Myocyte (in vitro differentiated cells): ENCODE data around the gene NFATC3. TPM values are rescaled to one million over a fixed set of nuclear protein-coding genes. Genes with fewer than 3 reads are reported as not detected.
A peak's percentile ranks its signal among the peaks of the same experiment; 100 is the strongest.
"Not testable (repeated sequence)": the region's sequence is repeated elsewhere in the genome, so short reads cannot be mapped to it uniquely, and the experiment has no call there.

Experiments
- DNase-seq: peaks from one replicate; pipeline ENCODE4 v3.0.0-alpha.2; 2012; ENCODE audit warnings: low read depth
- total RNA-seq: library from RNA; depleted of rRNA; stranded (reverse); fragments of >200 nt; gene quantifications from 2 replicates; pipeline ENCODE4 v1.2.3, GENCODE V29; 2014

Gene NFATC3
- total RNA-seq, 1 donor from 2014 or later: 36.7 TPM

DNA sequence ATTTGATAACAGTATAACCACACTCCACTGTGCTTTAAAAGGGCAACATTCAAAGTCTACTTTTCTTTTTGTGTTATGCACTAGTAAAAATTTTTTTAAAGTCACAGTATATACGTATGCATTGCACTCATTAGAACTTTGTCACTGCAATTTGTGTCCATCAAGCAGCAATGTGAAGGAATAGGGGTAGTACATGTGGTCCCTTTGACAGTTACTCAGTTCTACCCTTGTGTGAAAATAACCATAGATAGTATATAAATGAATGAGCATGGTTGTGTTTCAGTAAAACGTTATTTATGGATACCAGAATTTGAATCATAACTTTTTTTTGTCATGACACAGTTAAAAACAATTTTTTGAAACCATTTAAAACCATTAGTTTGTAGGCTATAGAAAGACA lies 30.7 kb downstream of the NFATC3 start:
- DNase-seq: no peak

DNA sequence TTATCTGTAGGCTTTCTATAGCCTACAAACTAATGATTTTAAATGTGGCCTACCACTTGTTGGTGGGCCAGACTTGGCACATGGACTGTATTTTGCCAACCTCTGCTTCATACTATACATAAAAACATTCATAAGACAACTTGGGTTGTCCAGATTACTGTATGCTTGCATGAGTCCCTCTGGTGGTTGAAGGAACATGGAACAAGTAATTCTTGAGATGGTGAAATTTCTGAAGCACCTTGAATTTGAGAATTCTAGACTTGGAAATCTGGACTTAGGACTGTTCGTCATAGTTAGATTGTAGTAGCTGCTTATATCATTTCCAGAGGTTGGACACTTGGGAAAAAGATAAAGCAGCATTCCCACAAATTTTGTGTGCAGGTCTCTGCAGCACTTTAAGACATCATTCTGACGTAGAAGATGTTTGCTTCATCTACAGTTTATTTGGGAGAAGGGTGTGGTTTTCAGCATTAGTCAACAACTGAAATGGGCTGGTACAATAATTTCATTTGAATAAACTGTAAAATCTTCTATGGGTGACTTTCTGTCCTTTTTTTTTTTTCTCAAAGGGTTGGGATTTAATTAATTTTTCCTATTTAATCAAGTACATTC lies 31.2 kb downstream of the NFATC3 start:
- peak; percentile 25 for DNase-seq

DNA sequence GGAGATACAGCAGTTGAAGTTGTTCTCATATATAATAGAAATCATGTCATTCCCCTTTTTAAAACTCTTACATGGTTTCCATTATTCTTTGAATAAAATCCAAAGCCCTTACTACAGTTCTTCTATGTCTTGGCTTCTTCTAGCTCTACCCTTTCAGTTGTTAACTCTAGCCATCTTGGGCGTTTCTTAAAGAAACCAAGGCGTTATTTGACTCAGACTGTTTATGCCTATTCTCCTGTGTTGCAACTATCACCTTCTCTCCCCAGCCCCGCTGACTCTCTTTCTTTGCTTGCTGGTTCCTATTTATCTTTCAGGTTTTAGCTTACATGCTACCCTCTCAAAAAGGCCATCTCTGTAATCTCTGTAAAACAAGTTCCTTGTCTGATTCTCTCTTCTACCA lies 32.7 kb downstream of the NFATC3 start:
- no peak for DNase-seq

DNA sequence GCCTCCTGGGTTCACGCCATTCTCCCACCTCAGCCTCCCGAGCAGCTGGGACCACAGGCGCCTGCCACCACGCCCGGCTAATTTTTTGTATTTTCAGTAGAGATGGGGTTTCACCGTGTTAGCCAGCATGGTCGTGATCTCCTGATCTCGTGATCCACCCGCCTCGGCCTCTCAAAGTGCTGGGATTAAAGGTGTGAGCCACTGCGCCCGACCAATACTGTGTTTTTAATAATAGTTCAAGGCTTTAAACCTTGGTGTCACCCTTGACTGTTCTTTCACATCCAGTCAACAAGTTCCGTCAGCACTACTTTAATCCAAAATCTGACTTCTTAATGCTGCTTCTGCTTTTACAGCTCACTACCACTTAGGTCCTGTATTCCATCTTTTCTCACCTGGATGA lies 33.8 kb downstream of the NFATC3 start:
- not testable (repeated sequence) for DNase-seq

DNA sequence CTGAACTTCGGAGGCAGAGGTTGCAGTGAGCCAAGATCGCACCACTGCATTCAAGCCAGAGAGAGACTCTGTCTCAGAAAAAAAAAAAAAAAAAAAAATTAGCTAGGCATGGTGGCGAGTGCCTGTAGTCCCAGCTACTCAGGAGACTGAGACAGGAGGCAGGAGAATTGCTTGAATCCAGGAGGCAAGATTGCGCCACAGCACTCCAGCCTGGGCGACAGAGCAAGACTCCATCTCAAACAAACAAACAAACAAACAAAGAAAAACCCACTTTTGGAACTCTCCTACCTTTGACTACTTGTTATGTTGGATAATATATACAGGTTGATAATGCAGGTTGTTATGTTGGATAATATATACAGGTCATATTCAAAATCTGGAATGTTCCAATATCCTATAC lies 35.3 kb downstream of the NFATC3 start:
- not testable (repeated sequence) for DNase-seq

DNA sequence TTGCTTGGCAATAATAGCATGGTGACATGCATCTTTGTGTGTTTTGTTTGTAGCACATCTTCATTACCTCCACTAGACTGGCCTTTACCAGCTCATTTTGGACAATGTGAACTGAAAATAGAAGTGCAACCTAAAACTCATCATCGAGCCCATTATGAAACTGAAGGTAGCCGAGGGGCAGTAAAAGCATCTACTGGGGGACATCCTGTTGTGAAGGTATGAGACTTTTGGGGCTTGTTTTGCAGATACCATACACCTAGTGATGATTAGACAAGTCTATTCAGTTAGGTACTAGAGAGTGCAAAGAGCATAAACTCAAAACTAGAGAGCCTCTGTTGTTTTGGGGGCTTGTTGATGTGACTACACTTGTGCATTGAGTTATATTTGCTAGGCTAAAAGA lies 41.2 kb downstream of the NFATC3 start:
- DNase-seq: no peak

DNA sequence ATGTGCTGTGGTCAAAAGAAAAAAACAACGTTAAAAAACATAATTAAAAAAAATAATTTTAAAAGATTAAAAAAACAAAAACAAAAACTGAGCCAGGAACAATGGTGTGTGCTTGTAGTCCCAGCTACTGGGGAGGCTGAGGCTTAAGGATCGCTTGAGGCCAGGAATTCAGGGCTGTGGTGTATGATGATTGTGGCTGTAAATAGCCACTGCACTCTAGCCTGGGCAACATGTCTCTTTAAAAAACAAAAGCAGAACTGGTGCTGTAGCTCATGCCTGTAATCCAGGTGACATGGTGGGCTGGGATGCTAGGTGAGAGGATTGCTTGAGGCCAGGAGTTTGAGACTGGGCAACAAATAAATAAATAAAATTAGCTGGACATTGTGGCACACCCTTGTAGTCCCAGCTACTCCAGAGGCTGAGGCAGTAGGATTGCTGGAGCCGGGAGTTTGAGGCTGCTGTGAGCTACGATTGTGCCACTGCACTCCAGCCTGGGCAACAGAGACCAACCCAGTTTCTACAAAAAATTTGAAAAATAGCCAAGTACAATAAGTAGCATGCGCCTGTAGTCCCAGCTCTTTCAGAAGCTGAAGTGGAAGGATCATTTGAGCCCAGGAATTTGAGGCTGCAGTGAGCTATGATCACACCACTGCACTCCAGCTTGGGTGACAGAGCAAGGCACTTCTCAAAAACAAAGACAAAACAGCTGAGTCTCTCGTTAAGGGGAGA lies 43.6 kb downstream of the NFATC3 start:
- peak; percentile 18 for DNase-seq

DNA sequence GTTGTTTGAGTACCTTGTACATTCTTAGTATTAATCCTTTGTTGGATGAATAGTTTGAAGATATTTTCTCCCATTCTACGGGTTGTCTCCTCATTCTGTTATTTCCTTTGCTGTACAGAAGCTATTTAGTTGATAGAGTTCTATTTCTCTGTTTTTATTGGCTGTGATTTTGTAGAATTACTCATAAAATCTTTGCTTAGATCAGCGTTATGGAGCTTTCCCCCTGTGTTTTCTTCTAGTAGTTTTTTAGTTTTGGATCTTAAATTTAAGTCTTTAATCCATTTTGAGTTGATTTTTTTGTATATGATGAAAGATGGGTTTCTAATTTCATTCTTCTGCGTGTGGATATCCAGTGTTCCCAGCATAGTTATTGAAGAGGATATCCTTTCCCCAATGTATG lies 45.4 kb downstream of the NFATC3 start:
- DNase-seq: no peak

DNA sequence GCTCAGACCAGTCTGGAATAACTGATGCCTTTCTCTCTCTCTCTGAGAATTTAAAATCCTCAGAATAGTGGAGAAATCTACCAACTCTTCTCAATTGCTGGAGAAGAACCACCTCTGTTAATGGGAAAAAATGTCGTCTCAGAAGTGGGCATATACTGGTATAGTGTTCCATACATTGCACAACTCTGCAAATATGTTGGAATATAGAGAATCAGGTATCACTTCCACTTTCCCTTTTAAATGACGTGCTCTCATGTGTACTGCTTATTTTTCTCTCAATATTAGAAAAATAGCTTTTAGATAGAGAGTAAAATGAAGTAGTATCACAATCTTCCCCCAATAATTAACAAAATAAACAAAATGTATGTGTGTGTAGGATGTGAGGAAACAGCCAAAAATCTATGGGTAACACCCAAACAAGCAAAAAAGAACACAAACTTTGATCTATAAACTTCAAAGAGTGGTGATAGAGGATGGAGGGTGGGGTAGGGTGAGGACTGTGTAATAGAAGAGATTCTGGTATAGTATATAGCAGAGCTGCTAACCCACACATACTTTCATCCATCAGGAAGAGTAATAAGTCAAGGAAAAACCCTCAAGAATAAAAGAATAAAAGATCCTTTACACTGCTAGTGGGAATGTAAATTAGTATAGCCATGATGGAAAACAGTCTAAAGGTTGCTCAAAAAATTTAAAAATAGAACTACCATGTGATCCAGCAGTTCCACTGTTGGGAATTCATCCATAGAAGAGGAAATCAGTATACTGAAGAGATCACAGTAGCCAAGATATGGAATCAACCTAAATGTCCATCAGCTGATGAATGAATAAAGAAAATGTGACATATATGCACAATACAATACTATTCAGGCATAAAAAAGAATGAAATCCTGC lies 46.9 kb downstream of the NFATC3 start:
- DNase-seq: no peak

DNA sequence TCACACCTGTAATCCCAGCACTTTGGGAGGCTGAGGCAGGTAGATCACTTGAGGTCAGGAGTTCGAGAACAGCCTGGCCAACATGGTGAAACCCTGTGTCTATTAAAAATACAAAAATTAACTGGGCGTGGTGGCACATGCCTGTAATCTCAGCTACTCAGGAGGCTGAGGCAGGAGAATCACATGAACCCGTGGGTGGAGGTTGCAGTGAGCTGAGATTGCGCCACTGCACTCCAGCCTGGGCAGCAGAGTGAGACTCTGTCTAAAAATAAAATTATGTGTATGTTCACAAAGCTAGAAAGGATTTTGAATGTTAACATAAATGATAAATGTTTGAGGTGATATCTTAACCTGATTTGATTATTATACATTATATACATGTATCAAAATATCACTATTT lies 47.8 kb downstream of the NFATC3 start:
- not testable (repeated sequence) for DNase-seq

DNA sequence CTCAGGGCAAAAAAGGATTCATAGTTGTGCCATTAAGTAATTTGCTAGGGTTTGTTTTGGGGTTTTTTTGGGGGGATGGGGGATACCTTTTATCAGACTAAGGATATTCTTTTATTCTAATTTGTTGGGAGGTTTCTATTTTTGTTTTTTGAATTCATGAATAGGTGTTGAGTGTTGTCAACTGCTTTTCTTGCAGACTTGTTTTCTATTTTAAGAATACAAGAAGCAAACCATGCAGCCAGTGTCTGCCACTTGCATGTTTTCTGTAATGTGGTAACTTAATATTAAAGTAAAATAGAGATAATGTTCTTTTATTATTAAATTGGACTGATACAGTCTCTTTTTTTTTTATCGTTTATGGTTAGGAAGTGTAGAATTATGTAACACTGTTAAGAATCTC lies 49.5 kb downstream of the NFATC3 start:
- DNase-seq: peak; percentile 6

DNA sequence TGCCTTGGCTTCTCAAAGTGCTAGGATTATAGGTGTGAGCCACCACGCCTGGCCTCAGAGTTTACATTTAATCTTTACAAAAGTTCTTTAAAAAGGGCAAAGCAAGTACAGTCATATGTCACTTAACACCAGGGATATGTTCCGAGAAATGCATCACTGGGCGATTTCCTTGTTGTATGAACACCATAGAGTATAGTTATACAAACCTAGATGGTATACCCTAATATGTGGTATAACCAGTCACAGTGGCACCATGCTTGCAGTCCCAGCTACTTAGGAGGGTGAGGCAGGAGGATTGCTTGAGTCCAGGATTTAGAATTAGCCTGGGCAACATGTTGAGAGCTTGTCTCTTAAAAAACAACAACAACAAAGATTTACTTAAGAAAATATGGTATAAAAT lies 51.3 kb downstream of the NFATC3 start:
- no peak for DNase-seq

DNA sequence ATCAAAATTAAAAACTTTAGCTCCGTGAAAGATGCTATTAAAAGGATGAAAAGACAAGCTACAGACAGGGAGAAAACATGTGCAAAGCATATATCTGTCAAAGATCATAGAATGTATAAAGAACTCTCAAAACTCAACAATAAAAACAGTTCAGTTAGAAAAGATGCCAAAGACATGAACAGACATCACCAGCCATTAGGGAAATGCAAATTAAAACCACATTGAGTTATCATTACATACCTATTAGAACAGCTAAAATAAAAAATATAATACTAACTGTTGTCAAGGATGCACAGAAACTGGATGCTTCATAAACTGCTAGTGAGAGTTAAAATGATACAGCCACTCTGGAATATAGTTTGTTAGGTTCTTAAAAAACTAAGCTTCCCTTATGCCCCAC lies 58.8 kb downstream of the NFATC3 start:
- DNase-seq: no peak

DNA sequence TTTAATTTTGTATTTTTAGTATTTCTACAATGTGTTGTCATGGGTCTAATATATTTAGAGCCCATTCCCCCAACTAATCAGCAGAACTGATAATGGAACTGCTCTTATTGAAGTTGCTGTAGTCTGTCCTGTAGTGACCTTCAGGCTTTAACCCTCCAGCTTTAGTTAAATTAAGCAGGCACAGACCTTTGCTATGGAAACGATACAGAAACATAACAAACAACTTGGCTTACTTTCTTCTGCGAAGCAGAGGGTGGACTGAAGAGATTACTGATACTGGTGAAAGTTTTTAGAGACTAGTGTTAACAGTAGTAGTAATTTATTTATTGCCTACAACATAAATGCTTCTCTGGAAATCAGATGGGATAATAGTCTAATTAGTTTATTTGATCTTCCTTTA lies 61.4 kb downstream of the NFATC3 start:
- peak; percentile 49 for DNase-seq

DNA sequence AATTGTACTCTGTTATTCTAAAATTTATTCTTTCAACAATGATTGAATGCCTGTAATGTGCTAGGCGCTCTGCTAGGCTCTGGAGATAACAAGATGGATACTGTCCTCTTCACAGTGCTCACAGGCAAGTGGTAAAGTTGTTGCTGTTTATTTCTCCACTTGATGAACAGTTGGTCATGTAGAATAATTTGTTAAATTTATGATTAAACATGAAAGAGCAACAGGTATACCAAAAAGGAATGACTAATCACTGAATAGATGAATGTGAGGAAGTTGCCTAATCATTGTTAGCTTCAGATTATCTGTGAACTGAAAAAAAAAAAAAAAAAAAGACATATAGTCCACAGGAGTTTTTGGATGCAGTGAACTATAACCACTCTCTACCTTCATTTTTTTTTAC lies 62.3 kb downstream of the NFATC3 start:
- no peak for DNase-seq

DNA sequence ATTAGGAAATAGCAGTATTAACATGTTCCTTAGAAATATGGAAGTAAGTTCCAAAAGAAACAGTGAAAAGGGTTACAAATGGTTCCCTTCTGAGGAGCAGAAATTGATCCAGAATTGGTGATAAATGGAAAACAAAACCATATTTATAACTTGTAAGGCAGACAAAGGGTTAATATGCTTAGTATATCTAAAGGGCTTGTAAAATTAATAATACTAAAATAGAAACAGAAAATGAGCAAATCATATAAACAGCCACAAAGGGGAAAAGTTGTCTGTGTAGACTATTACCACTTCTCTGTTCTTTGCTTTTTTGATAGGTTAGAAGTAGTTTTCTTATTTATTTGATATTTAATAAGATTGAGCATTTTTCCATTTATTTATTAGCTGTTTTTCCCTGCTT lies 64.4 kb downstream of the NFATC3 start:
- no peak for DNase-seq

DNA sequence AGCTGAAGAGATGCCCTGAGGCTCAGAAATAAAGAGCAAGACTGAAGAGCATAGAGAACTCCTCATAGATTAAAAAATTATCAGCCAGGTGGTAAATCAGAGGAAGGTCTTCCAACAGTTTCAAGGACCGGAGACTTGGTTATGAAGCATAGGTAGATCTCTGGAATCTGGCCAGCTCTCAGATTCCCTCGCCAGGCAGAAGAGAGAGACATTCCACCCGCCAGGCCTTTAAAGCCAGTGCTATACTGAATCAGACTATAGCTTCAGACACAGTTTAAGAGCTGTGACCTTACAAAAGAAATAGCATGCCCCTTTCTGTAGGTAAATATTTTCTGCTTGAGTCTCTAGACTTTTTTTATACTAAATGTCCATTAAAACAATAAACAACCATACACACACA lies 70.3 kb downstream of the NFATC3 start:
- no peak for DNase-seq

DNA sequence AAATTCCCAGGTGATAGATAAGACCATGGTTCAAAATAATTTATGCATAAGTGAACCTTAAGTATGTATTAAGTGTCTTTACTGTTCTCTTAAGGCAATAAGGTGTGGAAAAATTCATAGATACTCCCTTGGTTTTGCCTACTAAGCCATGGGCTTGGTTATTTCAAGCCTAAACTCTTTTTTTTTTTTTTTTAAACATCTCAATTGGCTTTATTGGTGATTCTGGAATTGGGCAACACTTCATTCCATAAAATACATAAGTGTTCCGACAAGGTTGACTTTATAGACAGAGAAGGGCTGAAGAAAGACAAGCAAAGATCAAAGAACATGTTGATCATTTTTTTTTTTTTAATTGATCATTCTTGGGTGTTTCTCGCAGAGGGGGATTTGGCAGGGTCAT lies 77.2 kb downstream of the NFATC3 start:
- no peak for DNase-seq

DNA sequence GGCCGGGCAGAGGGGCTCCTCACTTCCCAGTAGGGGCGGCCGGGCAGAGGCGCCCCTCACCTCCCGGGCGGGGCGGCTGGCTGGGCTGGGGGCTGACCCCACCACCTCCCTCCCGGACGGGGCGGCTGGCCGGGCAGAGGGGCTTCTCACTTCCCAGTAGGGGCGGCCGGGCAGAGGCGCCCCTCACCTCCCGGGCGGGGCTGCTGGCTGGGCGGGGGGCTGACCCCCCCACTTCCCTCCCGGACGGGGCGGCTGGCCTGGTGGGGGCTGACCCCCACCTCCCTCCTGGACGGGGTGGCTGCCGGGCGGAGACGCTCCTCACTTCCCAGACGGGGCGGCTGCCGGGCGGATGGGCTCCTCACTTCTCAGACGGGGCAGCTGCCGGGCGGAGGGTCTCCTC lies 78.1 kb downstream of the NFATC3 start:
- DNase-seq: not testable (repeated sequence)

DNA sequence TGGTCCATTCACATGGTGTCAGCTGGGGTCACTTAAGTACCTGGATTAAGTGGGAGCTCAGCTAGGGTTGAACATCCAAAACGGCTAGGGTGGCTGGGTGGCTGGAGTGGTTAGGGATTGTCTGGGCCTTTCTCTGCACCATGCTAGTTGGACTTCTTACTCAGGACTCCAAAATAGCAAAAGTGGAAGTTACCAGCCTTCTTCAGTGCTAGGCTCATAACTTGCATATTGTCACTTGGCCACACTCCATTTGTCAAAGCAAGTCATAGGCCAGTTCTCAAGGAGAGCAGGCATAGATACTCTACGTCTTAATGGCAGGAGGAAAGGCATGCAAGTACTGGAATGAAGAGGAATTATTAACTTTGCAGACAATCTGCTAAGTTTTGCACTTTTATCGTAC lies 81.1 kb downstream of the NFATC3 start:
- peak; percentile 8 for DNase-seq

DNA sequence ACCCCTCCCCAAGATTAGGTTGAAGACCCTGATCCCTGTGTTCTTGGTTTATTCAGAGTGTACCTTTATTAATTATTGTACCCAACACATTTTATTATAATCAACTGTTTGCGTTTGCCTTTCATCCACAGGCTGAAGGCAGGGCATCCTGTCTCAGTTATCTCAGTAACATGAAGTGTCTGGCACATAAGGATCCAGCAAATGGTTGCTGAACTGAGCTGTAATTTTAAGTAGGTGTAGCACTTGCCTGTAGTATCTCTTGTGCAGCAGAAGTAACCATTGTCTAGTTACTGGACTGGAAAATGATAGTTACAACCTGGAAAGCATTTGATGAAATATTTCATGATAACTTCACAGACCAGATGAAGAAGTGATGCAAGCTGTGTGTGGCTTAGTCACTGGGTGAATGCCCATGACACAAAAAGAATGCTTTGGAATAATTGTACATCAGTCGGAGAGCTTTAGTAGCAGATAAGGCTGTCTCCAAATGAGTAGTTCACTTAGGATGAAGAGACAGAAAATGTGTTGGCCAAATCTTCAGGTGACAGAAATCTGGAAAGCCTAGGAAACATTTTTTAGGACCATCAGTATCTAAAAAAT lies 94.1 kb downstream of the NFATC3 start:
- DNase-seq: no peak

DNA sequence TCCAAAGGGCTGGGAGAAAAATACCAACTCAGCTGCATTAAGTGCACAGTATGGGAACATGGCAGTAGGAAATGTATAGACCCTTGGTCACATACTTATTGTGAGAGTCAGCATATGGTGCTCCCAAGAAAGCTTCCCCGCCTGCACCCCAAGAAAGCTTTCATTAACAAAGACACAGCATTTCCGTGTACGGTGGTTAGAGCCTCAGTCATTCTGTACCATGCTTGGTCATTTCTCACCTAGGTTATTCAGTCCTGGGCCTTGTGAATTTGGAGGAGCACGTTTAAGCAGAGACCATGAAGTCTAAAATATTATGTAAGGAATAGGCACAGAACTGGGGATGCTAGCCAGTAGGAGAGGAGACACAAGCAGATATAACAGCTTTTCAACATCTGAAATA lies 94.7 kb downstream of the NFATC3 start:
- no peak for DNase-seq
